CD4-positive, alpha-beta T cell (primary cell): ENCODE measurements around the gene ITPRIP. TPM values are rescaled to one million over a fixed set of nuclear protein-coding genes. Genes with fewer than 3 reads are reported as not detected.

Experiments used
- ATAC-seq: fragments of 200-7000 bp; cut with Tn5 transposase; one replicate; pipeline ENCODE4 v1.10.0; 2022; ENCODE audit warnings: mild to moderate bottlenecking; ENCODE audit not compliant: poor library complexity
- CTCF ChIA-PET: fragments of 350-600 bp; sonication (Branson Sonifier 250); formaldehyde crosslinking; loops from one replicate; lab custom pipeline; 2021; ENCODE audit warnings: antibody characterized with exemption, inconsistent platforms; lab: Charles Lee
- POLR2A ChIA-PET: fragments of 350-600 bp; sonication (Branson Sonifier 250); formaldehyde crosslinking; loops from one replicate; lab custom pipeline; 2021; ENCODE audit warnings: antibody characterized with exemption, inconsistent platforms; lab: Charles Lee
- DNase-seq, 14 experiments: peaks; one replicate each; pipeline ENCODE4 v3.0.0-alpha.2; 2013 to 2020; ENCODE audit warnings: mixed read lengths in 2 of 14
- H3K27ac ChIP-seq, 2 donors: one replicate each; pipeline versions ENCODE4 v1.5.1 to v1.7.0; 2013; ENCODE audit warnings: low read length in 2 of 2, low read depth in 1 of 2, mild to moderate bottlenecking in 1 of 2
- H3K27me3 ChIP-seq, 2 experiments: 1 replicate in 1 of 2; 2 replicates in 1 of 2; pipeline versions ENCODE4 v1.6.1 to v1.7.0; 2013; ENCODE audit warnings: low read length in 2 of 2, control low read depth in 1 of 2, mild to moderate bottlenecking in 1 of 2, moderate library complexity in 1 of 2; ENCODE audit not compliant: insufficient read depth in 2 of 2, control insufficient read depth in 1 of 2
- H3K36me3 ChIP-seq: one replicate; pipeline ENCODE4 v1.6.1; 2013; ENCODE audit warnings: low read length, control low read depth; ENCODE audit not compliant: insufficient read depth
- H3K4me1 ChIP-seq: one replicate; pipeline ENCODE4 v1.6.1; 2013; ENCODE audit warnings: low read length, control low read depth; ENCODE audit not compliant: insufficient read depth
- H3K4me3 ChIP-seq: one replicate; pipeline ENCODE4 v1.5.1; 2013; ENCODE audit warnings: mild to moderate bottlenecking, low read length, moderate library complexity
- H3K9me3 ChIP-seq, 2 experiments: 1 replicate in 1 of 2; 2 replicates in 1 of 2; pipeline versions ENCODE4 v1.6.1 to v1.7.0; 2013; ENCODE audit warnings: low read length in 2 of 2, mild to moderate bottlenecking in 2 of 2, control low read depth in 1 of 2, moderate library complexity in 1 of 2; ENCODE audit not compliant: control insufficient read depth in 1 of 2, insufficient read depth in 1 of 2
- H3K27ac Mint-ChIP-seq: one replicate; pipeline ENCODE4 v1.8.0; 2020; ENCODE audit warnings: mixed read lengths
- H3K27me3 Mint-ChIP-seq: one replicate; pipeline ENCODE4 v1.8.0; 2021; ENCODE audit warnings: mixed read lengths
- H3K36me3 Mint-ChIP-seq: one replicate; pipeline ENCODE4 v1.8.0; 2021; ENCODE audit warnings: low read depth, mixed read lengths
- H3K4me1 Mint-ChIP-seq: one replicate; pipeline ENCODE4 v1.8.0; 2021; ENCODE audit warnings: low read depth, mixed read lengths
- H3K4me3 Mint-ChIP-seq: one replicate; pipeline ENCODE4 v1.8.0; 2020; ENCODE audit warnings: mild to moderate bottlenecking, mixed read lengths
- H3K9me3 Mint-ChIP-seq: one replicate; pipeline ENCODE4 v1.8.0; 2020; ENCODE audit warnings: mixed read lengths
- intact Hi-C, 2 experiments: fragments of 100-400 bp; cut with DNase I in 1 of 2; cut with micrococcal nuclease in 1 of 2; formaldehyde crosslinking; loops; one replicate each; pipeline versions ENCODE4 v1.15.1 to v1.9.0; 2023 to 2025; cut with DNase I, micrococcal nuclease
- total RNA-seq, 174 experiments: library from RNA in 2 of 174; stranded (reverse) in 2 of 174; gene quantifications; one replicate each; pipeline ENCODE4 v1.2.3 and lab custom pipeline; 2021 to 2026
- TF ChIP-seq, protein P1 (sequence below): fragments of 200-600 bp; IDR thresholded peaks from one replicate; pipeline ENCODE4 v1.8.0; 2022; ENCODE audit warnings: antibody characterized with exemption, mild to moderate bottlenecking

ITPRIP gene
- total RNA-seq, 2 experiments from 2014 or later: 127 to 133 TPM

DNA sequence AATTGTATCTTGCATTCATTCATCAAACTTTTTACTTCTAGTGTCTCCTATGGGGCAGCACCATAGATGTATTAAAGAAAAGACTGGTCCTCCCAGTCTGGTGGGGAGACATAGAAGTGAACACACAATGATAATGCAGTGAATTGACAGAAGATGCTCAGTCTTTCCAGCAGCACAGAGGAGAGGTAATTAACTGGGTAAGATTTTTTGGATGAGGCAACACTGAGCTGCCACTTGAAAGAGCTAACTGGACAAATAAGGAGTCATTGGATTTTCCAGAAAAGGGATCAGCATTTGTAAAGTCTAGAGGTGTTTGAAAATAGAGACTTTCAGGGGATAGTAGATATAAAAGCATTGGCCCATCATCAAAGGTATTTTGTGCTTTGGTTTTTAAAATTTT, 7.2 kb upstream of the ITPRIP start:
- Mint-ChIP-seq H3K9me3 (peaks cover 3% of the 10 kb centered on the region), H3K4me1 (peaks cover 11% of the 10 kb centered on the region), H3K27me3 (no peaks in the 10 kb centered on the region), H3K4me3 (no peak overlapping the region), H3K27ac (no peak overlapping the region), H3K36me3 (no peaks in the 10 kb centered on the region)
- no peak for ATAC-seq
- no peaks in the 10 kb centered on the region for H3K36me3 ChIP-seq
- TF ChIP-seq, protein P1, sequence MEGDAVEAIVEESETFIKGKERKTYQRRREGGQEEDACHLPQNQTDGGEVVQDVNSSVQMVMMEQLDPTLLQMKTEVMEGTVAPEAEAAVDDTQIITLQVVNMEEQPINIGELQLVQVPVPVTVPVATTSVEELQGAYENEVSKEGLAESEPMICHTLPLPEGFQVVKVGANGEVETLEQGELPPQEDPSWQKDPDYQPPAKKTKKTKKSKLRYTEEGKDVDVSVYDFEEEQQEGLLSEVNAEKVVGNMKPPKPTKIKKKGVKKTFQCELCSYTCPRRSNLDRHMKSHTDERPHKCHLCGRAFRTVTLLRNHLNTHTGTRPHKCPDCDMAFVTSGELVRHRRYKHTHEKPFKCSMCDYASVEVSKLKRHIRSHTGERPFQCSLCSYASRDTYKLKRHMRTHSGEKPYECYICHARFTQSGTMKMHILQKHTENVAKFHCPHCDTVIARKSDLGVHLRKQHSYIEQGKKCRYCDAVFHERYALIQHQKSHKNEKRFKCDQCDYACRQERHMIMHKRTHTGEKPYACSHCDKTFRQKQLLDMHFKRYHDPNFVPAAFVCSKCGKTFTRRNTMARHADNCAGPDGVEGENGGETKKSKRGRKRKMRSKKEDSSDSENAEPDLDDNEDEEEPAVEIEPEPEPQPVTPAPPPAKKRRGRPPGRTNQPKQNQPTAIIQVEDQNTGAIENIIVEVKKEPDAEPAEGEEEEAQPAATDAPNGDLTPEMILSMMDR: no peak
- POLR2A ChIA-PET: interaction anchor here (0.6 to 2.5 kb wide), 3 partner anchors 8 to 49 kb away, joined by 3 to 13 read pairs (median 4); partner anchors contain the start of gene ITPRIP
- no peak for DNase-seq
- CTCF ChIA-PET: no interaction called here
- H3K4me3 ChIP-seq: no peak overlapping the region
- H3K27me3 ChIP-seq: no peaks in the 10 kb centered on the region
- H3K9me3 ChIP-seq: no peaks in the 10 kb centered on the region
- peaks cover 12% of the 10 kb centered on the region for H3K4me1 ChIP-seq
- intact Hi-C loops: loop anchor here in 1 of 2 experiments (5.0 kb wide), 1 partner anchor 223 kb away; the partner anchor contains the start of gene SFR1
- no peak overlapping the region for H3K27ac ChIP-seq

GRCh38 chr10:104344219-104344618, 6.0 kb upstream of the ITPRIP start:
- Histone ChIP-seq H3K27me3 (no peaks in the 10 kb centered on the region), H3K4me3 (no peak overlapping the region), H3K9me3 (no peaks in the 10 kb centered on the region), H3K4me1 (peaks cover 9% of the 10 kb centered on the region), H3K27ac (no peak overlapping the region), H3K36me3 (no peaks in the 10 kb centered on the region)
- TF ChIP-seq, protein P1: no peak
- no peak overlapping the region for H3K4me3 Mint-ChIP-seq
- peaks cover 3% of the 10 kb centered on the region for H3K9me3 Mint-ChIP-seq
- DNase-seq (no peak), ATAC-seq (no peak)
- H3K27me3 Mint-ChIP-seq: no peaks in the 10 kb centered on the region
- H3K4me1 Mint-ChIP-seq: peaks cover 23% of the 10 kb centered on the region
- intact Hi-C loops: no loop called here
- H3K36me3 Mint-ChIP-seq: no peaks in the 10 kb centered on the region
- no peak overlapping the region for H3K27ac Mint-ChIP-seq
- CTCF ChIA-PET: no interaction called here
- POLR2A ChIA-PET: interaction anchor here (1.4 kb wide), 1 partner anchor 15 kb away, joined by 3 read pairs; no protein-coding TSS in a partner anchor

- peaks cover 6% of the 10 kb centered on the region for H3K36me3 Mint-ChIP-seq
- H3K9me3 Mint-ChIP-seq: peaks cover 3% of the 10 kb centered on the region
- TF ChIP-seq, protein P1: no peak
These were observed 4.7 kb upstream of the ITPRIP start for GRCh38 chr10:104342941-104343411.

More at GRCh38 chr10:104342941-104343411, 4.7 kb upstream of the ITPRIP start:
- peaks cover 17% of the 10 kb centered on the region for H3K4me1 ChIP-seq
- peaks cover 31% of the 10 kb centered on the region for H3K4me1 Mint-ChIP-seq
- ATAC-seq (no peak), DNase-seq (no peak)
- ChIA-PET CTCF (interaction anchor here (0.6 to 2.3 kb wide), 4 partner anchors 11 to 57 kb away, joined by 3 to 13 read pairs (median 4); partner anchors contain the start of gene CFAP58), POLR2A (interaction anchor here (1.4 to 1.5 kb wide), 2 partner anchors 14 to 36 kb away, joined by 3 to 6 read pairs; no protein-coding TSS in a partner anchor)
- no peak overlapping the region for H3K27ac ChIP-seq
- H3K27ac Mint-ChIP-seq: no peak overlapping the region
- no peaks in the 10 kb centered on the region for H3K27me3 ChIP-seq
- no peak overlapping the region for H3K4me3 ChIP-seq
- intact Hi-C loops: no loop called here
- no peak overlapping the region for H3K4me3 Mint-ChIP-seq
- no peaks in the 10 kb centered on the region for H3K9me3 ChIP-seq
- H3K27me3 Mint-ChIP-seq: no peaks in the 10 kb centered on the region
- no peaks in the 10 kb centered on the region for H3K36me3 ChIP-seq
